ENCODE results near the gene MYO1H. TPM values are rescaled to one million over a fixed set of nuclear protein-coding genes. Genes with fewer than 3 reads are reported as not detected.

Gene MYO1H
- polyA plus RNA-seq (2013, experiment 1 of 2): not detected
- not detected for polyA plus RNA-seq (2013, experiment 2 of 2)

- Histone ChIP-seq H3K27ac (ENCODE audit: low read length, poor library complexity, severe bottlenecking) (no peak within 1 kb of the TSS), H3K9me3 (ENCODE audit: control insufficient read depth, low read length) (peaks cover 7% of the 10 kb centered on the region), H3K4me1 (ENCODE audit: control insufficient read depth, insufficient read depth, low read depth, low read length) (no peaks in the 10 kb centered on the region), H4K91ac (ENCODE audit: low read length) (no peak within 1 kb of the TSS), H2BK5ac (ENCODE audit: low read depth, low read length, poor library complexity, severe bottlenecking) (no peak within 1 kb of the TSS), H2BK12ac (ENCODE audit: low read length in 2 of 2) (no peak within 1 kb of the TSS), H3K4me2 (ENCODE audit: low read length, poor library complexity, severe bottlenecking) (no peak within 1 kb of the TSS), H3K4me3 (ENCODE audit: insufficient read depth in 1 of 2, low read depth in 1 of 2, low read length in 2 of 2) (no peak within 1 kb of the TSS), H3K14ac (ENCODE audit: low read length in 2 of 2) (no peak within 1 kb of the TSS), H3K9ac (ENCODE audit: low read length) (no peak within 1 kb of the TSS), H4K8ac (ENCODE audit: low read length) (no peak within 1 kb of the TSS), H3K79me1 (replicated peaks; ENCODE audit: low read length, poor library complexity, severe bottlenecking) (no peaks in the 10 kb centered on the region), H3K18ac (ENCODE audit: low read depth in 1 of 2, low read length in 2 of 2) (no peak within 1 kb of the TSS), H2BK120ac (ENCODE audit: low read depth, low read length) (no peak within 1 kb of the TSS), H2BK15ac (ENCODE audit: low read depth, poor library complexity, severe bottlenecking) (no peak within 1 kb of the TSS), H2AFZ (ENCODE audit: low read depth, low read length) (no peak within 1 kb of the TSS), H3K4ac (ENCODE audit: low read depth in 1 of 2, low read length in 2 of 2) (no peak within 1 kb of the TSS), H3K27me3 (ENCODE audit: control insufficient read depth in 1 of 2, insufficient read depth in 1 of 2, low read length in 2 of 2) (peaks cover 11 to 23% of the 10 kb centered on the region in 2 experiments), H3K36me3 (ENCODE audit: control insufficient read depth in 1 of 2, insufficient read depth in 2 of 2, low read depth in 1 of 2, low read length in 2 of 2) (no peaks in the 10 kb centered on the region), H3K23ac (ENCODE audit: low read length in 2 of 2) (no peak within 1 kb of the TSS), H2AK5ac (ENCODE audit: low read length, severe bottlenecking) (no peak within 1 kb of the TSS)
- DNase-seq: no peak
- 84% methylated on average over 8 of the region's 8 CpGs for WGBS
These were observed at the start of gene MYO1H for GRCh38 chr12:109347589-109347988. MYO1H (plus strand) TSS chr12:109347900; CDS start chr12:109347961, 61 bp downstream.

- Histone ChIP-seq H3K27ac (ENCODE audit: low read length, poor library complexity, severe bottlenecking) (no peak overlapping the region), H4K91ac (ENCODE audit: low read length) (no peak overlapping the region), H3K4ac (ENCODE audit: low read depth in 1 of 2, low read length in 2 of 2) (no peak overlapping the region), H2BK12ac (ENCODE audit: low read length in 2 of 2) (no peak overlapping the region), H2AK5ac (ENCODE audit: low read length, severe bottlenecking) (no peak overlapping the region), H2AFZ (ENCODE audit: low read depth, low read length) (no peak overlapping the region), H2BK15ac (ENCODE audit: low read depth, poor library complexity, severe bottlenecking) (no peak overlapping the region), H3K4me3 (ENCODE audit: insufficient read depth in 1 of 2, low read depth in 1 of 2, low read length in 2 of 2) (no peak overlapping the region), H3K4me2 (ENCODE audit: low read length, poor library complexity, severe bottlenecking) (no peak overlapping the region), H3K27me3 (ENCODE audit: control insufficient read depth in 1 of 2, insufficient read depth in 1 of 2, low read length in 2 of 2) (peaks cover 53 to 65% of the 10 kb centered on the region in 2 experiments), H3K14ac (ENCODE audit: low read length in 2 of 2) (no peak overlapping the region), H2BK5ac (ENCODE audit: low read depth, low read length, poor library complexity, severe bottlenecking) (no peak overlapping the region), H3K23ac (ENCODE audit: low read length in 2 of 2) (no peak overlapping the region), H4K8ac (ENCODE audit: low read length) (no peak overlapping the region), H3K79me1 (replicated peaks; ENCODE audit: low read length, poor library complexity, severe bottlenecking) (no peaks in the 10 kb centered on the region), H3K36me3 (ENCODE audit: control insufficient read depth in 1 of 2, insufficient read depth in 2 of 2, low read depth in 1 of 2, low read length in 2 of 2) (no peaks in the 10 kb centered on the region), H3K9ac (ENCODE audit: low read length) (no peak overlapping the region), H3K18ac (ENCODE audit: low read depth in 1 of 2, low read length in 2 of 2) (no peak overlapping the region), H3K9me3 (ENCODE audit: control insufficient read depth, low read length) (no peaks in the 10 kb centered on the region), H2BK120ac (ENCODE audit: low read depth, low read length) (no peak overlapping the region), H3K4me1 (ENCODE audit: control insufficient read depth, insufficient read depth, low read depth, low read length) (no peaks in the 10 kb centered on the region)
- WGBS: 88% methylated on average over 7 of the region's 7 CpGs
- no peak for DNase-seq
These were observed 47.9 kb upstream of the MYO1H start for GRCh38 chr12:109299849-109300248.

GRCh38 chr12:109301643-109302168, 46.0 kb upstream of the MYO1H start:
- H3K9ac ChIP-seq (ENCODE audit: low read length): no peak overlapping the region
- H2AFZ ChIP-seq (ENCODE audit: low read depth, low read length): no peak overlapping the region
- DNase-seq: no peak
- no peak overlapping the region for H3K4me3 ChIP-seq (ENCODE audit: insufficient read depth in 1 of 2, low read depth in 1 of 2, low read length in 2 of 2)
- no peak overlapping the region for H2BK5ac ChIP-seq (ENCODE audit: low read depth, low read length, poor library complexity, severe bottlenecking)
- no peak overlapping the region for H2BK12ac ChIP-seq (ENCODE audit: low read length in 2 of 2)
- H4K91ac ChIP-seq (ENCODE audit: low read length): no peak overlapping the region
- 74% methylated on average over 3 of the region's 3 CpGs for WGBS
- H3K18ac ChIP-seq (ENCODE audit: low read depth in 1 of 2, low read length in 2 of 2): no peak overlapping the region
- no peak overlapping the region for H3K23ac ChIP-seq (ENCODE audit: low read length in 2 of 2)
- H4K8ac ChIP-seq (ENCODE audit: low read length): no peak overlapping the region
- no peak overlapping the region for H3K14ac ChIP-seq (ENCODE audit: low read length in 2 of 2)
- no peak overlapping the region for H2BK120ac ChIP-seq (ENCODE audit: low read depth, low read length)
- H3K9me3 ChIP-seq (ENCODE audit: control insufficient read depth, low read length): no peaks in the 10 kb centered on the region
- no peak overlapping the region for H3K27ac ChIP-seq (ENCODE audit: low read length, poor library complexity, severe bottlenecking)
- no peak overlapping the region for H3K4me2 ChIP-seq (ENCODE audit: low read length, poor library complexity, severe bottlenecking)
- H2AK5ac ChIP-seq (ENCODE audit: low read length, severe bottlenecking): no peak overlapping the region
- no peaks in the 10 kb centered on the region for H3K4me1 ChIP-seq (ENCODE audit: control insufficient read depth, insufficient read depth, low read depth, low read length)
- H3K36me3 ChIP-seq (ENCODE audit: control insufficient read depth in 1 of 2, insufficient read depth in 2 of 2, low read depth in 1 of 2, low read length in 2 of 2): no peaks in the 10 kb centered on the region
- H2BK15ac ChIP-seq (ENCODE audit: low read depth, poor library complexity, severe bottlenecking): no peak overlapping the region
- H3K79me1 ChIP-seq (replicated peaks; ENCODE audit: low read length, poor library complexity, severe bottlenecking): no peaks in the 10 kb centered on the region
- no peak overlapping the region for H3K4ac ChIP-seq (ENCODE audit: low read depth in 1 of 2, low read length in 2 of 2)
- H3K27me3 ChIP-seq (ENCODE audit: control insufficient read depth in 1 of 2, insufficient read depth in 1 of 2, low read length in 2 of 2): peaks cover 61 to 73% of the 10 kb centered on the region in 2 experiments

- H3K79me1 ChIP-seq (replicated peaks; ENCODE audit: low read length, poor library complexity, severe bottlenecking): no peaks in the 10 kb centered on the region
- no peaks in the 10 kb centered on the region for H3K9me3 ChIP-seq (ENCODE audit: control insufficient read depth, low read length)
- no peak overlapping the region for H2AFZ ChIP-seq (ENCODE audit: low read depth, low read length)
- no peak overlapping the region for H3K23ac ChIP-seq (ENCODE audit: low read length in 2 of 2)
- peaks cover 66 to 75% of the 10 kb centered on the region in 2 experiments for H3K27me3 ChIP-seq (ENCODE audit: control insufficient read depth in 1 of 2, insufficient read depth in 1 of 2, low read length in 2 of 2)
- no peak overlapping the region for H2BK120ac ChIP-seq (ENCODE audit: low read depth, low read length)
- no peak overlapping the region for H3K27ac ChIP-seq (ENCODE audit: low read length, poor library complexity, severe bottlenecking)
- H2BK5ac ChIP-seq (ENCODE audit: low read depth, low read length, poor library complexity, severe bottlenecking): no peak overlapping the region
- H2BK15ac ChIP-seq (ENCODE audit: low read depth, poor library complexity, severe bottlenecking): no peak overlapping the region
- no CpG with 5 or more reads among the region's 2 CpGs for WGBS
- no peak overlapping the region for H3K18ac ChIP-seq (ENCODE audit: low read depth in 1 of 2, low read length in 2 of 2)
- no peak overlapping the region for H4K8ac ChIP-seq (ENCODE audit: low read length)
- H3K4me2 ChIP-seq (ENCODE audit: low read length, poor library complexity, severe bottlenecking): no peak overlapping the region
- H3K4ac ChIP-seq (ENCODE audit: low read depth in 1 of 2, low read length in 2 of 2): no peak overlapping the region
- no peak for DNase-seq
- no peak overlapping the region for H3K4me3 ChIP-seq (ENCODE audit: insufficient read depth in 1 of 2, low read depth in 1 of 2, low read length in 2 of 2)
- no peak overlapping the region for H2AK5ac ChIP-seq (ENCODE audit: low read length, severe bottlenecking)
- no peak overlapping the region for H4K91ac ChIP-seq (ENCODE audit: low read length)
- no peaks in the 10 kb centered on the region for H3K36me3 ChIP-seq (ENCODE audit: control insufficient read depth in 1 of 2, insufficient read depth in 2 of 2, low read depth in 1 of 2, low read length in 2 of 2)
- H3K4me1 ChIP-seq (ENCODE audit: control insufficient read depth, insufficient read depth, low read depth, low read length): no peaks in the 10 kb centered on the region
- no peak overlapping the region for H2BK12ac ChIP-seq (ENCODE audit: low read length in 2 of 2)
- no peak overlapping the region for H3K14ac ChIP-seq (ENCODE audit: low read length in 2 of 2)
- no peak overlapping the region for H3K9ac ChIP-seq (ENCODE audit: low read length)
These were observed 45.3 kb upstream of the MYO1H start for GRCh38 chr12:109302358-109302757.

All from mesenchymal stem cell (in vitro differentiated cells and primary cell).